Measurements from ENCODE around the gene ALDH3A2. TPM values are rescaled to one million over a fixed set of nuclear protein-coding genes. Genes with fewer than 3 reads are reported as not detected.

Gene ALDH3A2
- total RNA-seq, 1 experiment from 2014 or later = 271 TPM

GRCh38 chr17:19718041-19718612 is 69.6 kb downstream of the ALDH3A2 start:
- TF ChIP-seq EZH2 (IDR thresholded peaks at IDR 0.05; ENCODE audit: low read depth) = no peak
- TF ChIP-seq CTCF (conservative IDR thresholded peaks at IDR 0.05) = no peak
- Histone ChIP-seq H3K79me2 (ENCODE audit: low read depth) (no peaks in the 10 kb centered on the region), H3K4me2 (peak overlapping the region; percentile 65), H3K4me1 (replicated peaks; ENCODE audit: insufficient read depth) (peaks cover 82% of the 10 kb centered on the region), H3K9me3 (ENCODE audit: insufficient read depth, low read depth) (no peaks in the 10 kb centered on the region), H2AFZ (no peak overlapping the region), H3K9me2 (ENCODE audit: insufficient read depth) (no peaks in the 10 kb centered on the region), H3K27ac (peak overlapping the region; percentile 66; the same call in 1 of the 2 replicates), H3K4me3 (no peak overlapping the region), H3K36me3 (ENCODE audit: low read depth) (no peaks in the 10 kb centered on the region), H3F3A (ENCODE audit: insufficient read depth, low read depth) (peaks cover 26% of the 10 kb centered on the region), H3K27me3 (ENCODE audit: insufficient read depth, low read depth) (no peaks in the 10 kb centered on the region), H4K20me1 (ENCODE audit: insufficient read depth) (no peaks in the 10 kb centered on the region)
- no TSS peak for BruUV-seq (replicated peaks)
- ChIA-PET CTCF (interaction anchor here (0.6 to 2.4 kb wide), 3 partner anchors 13 to 348 kb away, joined by 3 to 8 read pairs (median 3); no protein-coding TSS in a partner anchor), POLR2A (ENCODE audit: unreplicated experiment) (interaction anchor here (0.5 to 0.7 kb wide), 3 partner anchors 10 to 318 kb away, joined by 5 to 11 read pairs (median 7); no protein-coding TSS in a partner anchor)
- no peak for DNase-seq
- intact Hi-C loops (cut with micrococcal nuclease; ENCODE audit: unreplicated experiment) = loop anchor here (2.0 kb wide), 1 partner anchor 355 kb away; the partner anchor contains the start of gene B9D1

- TF ChIP-seq EZH2 (IDR thresholded peaks at IDR 0.05; ENCODE audit: low read depth) (no peak), CTCF (conservative IDR thresholded peaks at IDR 0.05) (peak; percentile 52)
- Histone ChIP-seq H4K20me1 (ENCODE audit: insufficient read depth) (no peaks in the 10 kb centered on the region), H3K79me2 (ENCODE audit: low read depth) (no peaks in the 10 kb centered on the region), H3K9me3 (ENCODE audit: insufficient read depth, low read depth) (no peaks in the 10 kb centered on the region), H2AFZ (no peak overlapping the region), H3F3A (ENCODE audit: insufficient read depth, low read depth) (peaks cover 28% of the 10 kb centered on the region), H3K27me3 (ENCODE audit: insufficient read depth, low read depth) (no peaks in the 10 kb centered on the region), H3K27ac (peak overlapping the region; percentile 66), H3K4me2 (peak overlapping the region; percentile 65), H3K4me1 (replicated peaks; ENCODE audit: insufficient read depth) (peaks cover 87% of the 10 kb centered on the region), H3K36me3 (ENCODE audit: low read depth) (no peaks in the 10 kb centered on the region), H3K9me2 (ENCODE audit: insufficient read depth) (no peaks in the 10 kb centered on the region), H3K4me3 (no peak overlapping the region)
- BruUV-seq (replicated peaks) = no TSS peak
- intact Hi-C loops (cut with micrococcal nuclease; ENCODE audit: unreplicated experiment) = loop anchor here (2.0 kb wide), 1 partner anchor 356 kb away; the partner anchor contains the start of gene B9D1
- ChIA-PET POLR2A (ENCODE audit: unreplicated experiment) (interaction anchor here (0.5 to 0.6 kb wide), 4 partner anchors 33 to 318 kb away, joined by 4 to 11 read pairs (median 6); no protein-coding TSS in a partner anchor), CTCF (interaction anchor here (0.6 to 2.4 kb wide), 6 partner anchors 14 to 348 kb away, joined by 3 to 8 read pairs (median 3); partner anchors contain the start of gene ALDH3A1)
- peak in 1 of 2 experiments; percentile 50 for DNase-seq
Observed at GRCh38 chr17:19718613-19719354, 70.2 kb downstream of the ALDH3A2 start.
